NCI-H748 treated with DMSO at 0.1 percent for 48 hours (cell line): Measurements from ENCODE around the gene ERP44.
"Not testable (repeated sequence)": the region's sequence is repeated elsewhere in the genome, so short reads cannot be mapped to it uniquely, and the experiment has no call there.

Source experiments
- DNase-seq: peaks from one replicate; lab custom pipeline; 2025; lab: John Stamatoyannopoulos, UW

Gene ERP44

GRCh38 chr9:100011062-100011681 lies 87.6 kb downstream of the ERP44 start:
- DNase-seq: peak; percentile 64

GRCh38 chr9:99999797-100000196 lies 99.0 kb downstream of the ERP44 start:
- no peak for DNase-seq

- DNase-seq: no peak
These were observed 99.9 kb downstream of the ERP44 start for GRCh38 chr9:99998866-99999265.

GRCh38 chr9:99998266-99998665 lies 100.5 kb downstream of the ERP44 start:
- DNase-seq: no peak

GRCh38 chr9:99990508-99990907 lies 108.3 kb downstream of the ERP44 start:
- not testable (repeated sequence) for DNase-seq

- peak; percentile 24 for DNase-seq
These were observed 112.2 kb downstream of the ERP44 start for GRCh38 chr9:99986642-99987041.

GRCh38 chr9:99980598-99980997 lies 118.2 kb downstream of the ERP44 start:
- no peak for DNase-seq

- DNase-seq: no peak
These were observed 120.6 kb downstream of the ERP44 start for GRCh38 chr9:99978221-99978620.

GRCh38 chr9:99977033-99977792 lies 121.6 kb downstream of the ERP44 start:
- DNase-seq: no peak

- no peak for DNase-seq
These were observed 125.3 kb downstream of the ERP44 start for GRCh38 chr9:99973455-99973854.

GRCh38 chr9:99971410-99971809 lies 127.4 kb downstream of the ERP44 start:
- DNase-seq: no peak

GRCh38 chr9:99970481-99970880 lies 128.3 kb downstream of the ERP44 start:
- no peak for DNase-seq

- DNase-seq: no peak
These were observed 131.3 kb downstream of the ERP44 start for GRCh38 chr9:99967457-99967856.

- no peak for DNase-seq
These were observed 132.1 kb downstream of the ERP44 start for GRCh38 chr9:99966716-99967115.

- DNase-seq: no peak
These were observed 132.8 kb downstream of the ERP44 start for GRCh38 chr9:99966001-99966400.

- DNase-seq: no peak
These were observed 134.5 kb downstream of the ERP44 start for GRCh38 chr9:99964336-99964735.

- DNase-seq: no peak
These were observed 136.0 kb downstream of the ERP44 start for GRCh38 chr9:99962680-99963261.

GRCh38 chr9:99955606-99956005 lies 143.2 kb downstream of the ERP44 start:
- no peak for DNase-seq

GRCh38 chr9:99954819-99955218 lies 144.0 kb downstream of the ERP44 start:
- no peak for DNase-seq

GRCh38 chr9:99953861-99954507 lies 144.8 kb downstream of the ERP44 start:
- no peak for DNase-seq

GRCh38 chr9:99948896-99949295 lies 149.9 kb downstream of the ERP44 start:
- no peak for DNase-seq

GRCh38 chr9:99948482-99948881 lies 150.3 kb downstream of the ERP44 start:
- DNase-seq: no peak

GRCh38 chr9:99947395-99947794 lies 151.4 kb downstream of the ERP44 start:
- no peak for DNase-seq
